Activated CD8-positive, alpha-beta T cell treated with anti-CD3 and anti-CD28 coated beads for 36 hours (primary cell): ENCODE results near the gene FAM13A. TPM values are rescaled to one million over a fixed set of nuclear protein-coding genes. Genes with fewer than 3 reads are reported as not detected.
"Not testable (repeated sequence)": the region's sequence is repeated elsewhere in the genome, so short reads cannot be mapped to it uniquely, and the experiment has no call there.

Experiments used
- ATAC-seq: fragments of 200-7000 bp; cut with Tn5 transposase; one replicate; pipeline ENCODE4 v1.10.0; 2021; ENCODE audit warnings: mild to moderate bottlenecking, moderate library complexity
- CTCF ChIA-PET: fragments of 350-600 bp; sonication (Branson Sonifier 250); formaldehyde crosslinking; loops from one replicate; lab custom pipeline; 2021; ENCODE audit warnings: antibody characterized with exemption; lab: Charles Lee
- POLR2A ChIA-PET: fragments of 350-600 bp; sonication (Branson Sonifier 250); formaldehyde crosslinking; loops from one replicate; lab custom pipeline; 2021; ENCODE audit warnings: antibody characterized with exemption; lab: Charles Lee
- DNase-seq: peaks from one replicate; pipeline ENCODE4 v3.0.0-alpha.2; 2020
- H3K27ac Mint-ChIP-seq: one replicate; pipeline ENCODE4 v1.8.0; 2021; ENCODE audit warnings: mild to moderate bottlenecking, mixed read lengths
- H3K27me3 Mint-ChIP-seq: one replicate; pipeline ENCODE4 v1.8.0; 2021; ENCODE audit warnings: mixed read lengths
- H3K36me3 Mint-ChIP-seq: one replicate; pipeline ENCODE4 v1.8.0; 2021; ENCODE audit warnings: low read depth, mixed read lengths
- H3K4me1 Mint-ChIP-seq: one replicate; pipeline ENCODE4 v1.8.0; 2021; ENCODE audit warnings: low read depth, mixed read lengths
- H3K4me3 Mint-ChIP-seq: one replicate; pipeline ENCODE4 v1.8.0; 2021; ENCODE audit warnings: mild to moderate bottlenecking, moderate library complexity, mixed read lengths
- H3K9me3 Mint-ChIP-seq: one replicate; pipeline ENCODE4 v1.8.0; 2021; ENCODE audit warnings: mixed read lengths
- CTCF ChIP-seq: fragments of 200-600 bp; IDR thresholded peaks from one replicate; pipeline ENCODE4 v1.8.0; 2022; ENCODE audit warnings: antibody characterized with exemption, mild to moderate bottlenecking
- intact Hi-C: fragments of 100-400 bp; cut with micrococcal nuclease; formaldehyde crosslinking; loops from one replicate; pipeline ENCODE4 v1.10.0; 2022
- total RNA-seq, 2 experiments: library from RNA; stranded (reverse); gene quantifications; one replicate each; pipeline ENCODE4 v1.2.3, GENCODE V29; 2021

FAM13A gene
- total RNA-seq, 2 experiments from 2014 or later, result 4.5 to 6.0 TPM

- no peak for DNase-seq
- no peak overlapping the region for H3K4me3 Mint-ChIP-seq
- H3K27ac Mint-ChIP-seq, result no peak overlapping the region
- no peaks in the 10 kb centered on the region for H3K36me3 Mint-ChIP-seq
- no peaks in the 10 kb centered on the region for H3K9me3 Mint-ChIP-seq
- H3K27me3 Mint-ChIP-seq, result no peaks in the 10 kb centered on the region
- POLR2A ChIA-PET, result no interaction called here
- intact Hi-C loops, result no loop called here
- CTCF ChIA-PET, result no interaction called here
- no peak for ATAC-seq
- no peaks in the 10 kb centered on the region for H3K4me1 Mint-ChIP-seq
- TF ChIP-seq CTCF, result no peak
Measured at GRCh38 chr4:88854481-88854880, 202.5 kb downstream of the FAM13A start.

- POLR2A ChIA-PET, result interaction anchor here (0.5 kb wide), 1 partner anchor 693 kb away, joined by 3 read pairs; no protein-coding TSS in a partner anchor
- H3K27ac Mint-ChIP-seq, H3K27me3 Mint-ChIP-seq, ATAC-seq, H3K36me3 Mint-ChIP-seq, H3K9me3 Mint-ChIP-seq, intact Hi-C loops, H3K4me3 Mint-ChIP-seq, CTCF ChIA-PET, DNase-seq, H3K4me1 Mint-ChIP-seq: not testable (repeated sequence)
Measured at GRCh38 chr4:88853583-88853982, 203.4 kb downstream of the FAM13A start.

- no peak for TF ChIP-seq CTCF
- no peaks in the 10 kb centered on the region for H3K27me3 Mint-ChIP-seq
- CTCF ChIA-PET, result no interaction called here
- intact Hi-C loops, result no loop called here
- no peak overlapping the region for H3K27ac Mint-ChIP-seq
- H3K36me3 Mint-ChIP-seq, result no peaks in the 10 kb centered on the region
- no peaks in the 10 kb centered on the region for H3K4me1 Mint-ChIP-seq
- no peak for ATAC-seq
- POLR2A ChIA-PET, result no interaction called here
- no peaks in the 10 kb centered on the region for H3K9me3 Mint-ChIP-seq
- DNase-seq, result no peak
- H3K4me3 Mint-ChIP-seq, result no peak overlapping the region
Measured at GRCh38 chr4:88846206-88846790, 210.7 kb downstream of the FAM13A start.

- TF ChIP-seq CTCF, result no peak
- DNase-seq (no peak), ATAC-seq (no peak)
- no peaks in the 10 kb centered on the region for H3K9me3 Mint-ChIP-seq
- ChIA-PET POLR2A (no interaction called here), CTCF (no interaction called here)
- H3K4me1 Mint-ChIP-seq, result no peaks in the 10 kb centered on the region
- intact Hi-C loops, result no loop called here
- no peaks in the 10 kb centered on the region for H3K36me3 Mint-ChIP-seq
- no peaks in the 10 kb centered on the region for H3K27me3 Mint-ChIP-seq
- H3K4me3 Mint-ChIP-seq, result no peak overlapping the region
- no peak overlapping the region for H3K27ac Mint-ChIP-seq
Measured at GRCh38 chr4:88843067-88843685, 213.8 kb downstream of the FAM13A start.

- Mint-ChIP-seq H3K36me3 (no peaks in the 10 kb centered on the region), H3K9me3 (no peaks in the 10 kb centered on the region), H3K27me3 (no peaks in the 10 kb centered on the region), H3K4me1 (no peaks in the 10 kb centered on the region), H3K27ac (no peak overlapping the region), H3K4me3 (no peak overlapping the region)
- ATAC-seq (no peak), DNase-seq (no peak)
- intact Hi-C loops, result no loop called here
- CTCF ChIA-PET, result no interaction called here
- POLR2A ChIA-PET, result no interaction called here
- TF ChIP-seq CTCF, result no peak
Measured at GRCh38 chr4:88841635-88842034, 215.3 kb downstream of the FAM13A start.
